Activated T-cell treated with anti-CD3 and anti-CD28 coated beads, Interleukin-2, amount 50 U/mL, for 72 hours (primary cell): ENCODE data around the gene DGCR8. TPM values are rescaled to one million over a fixed set of nuclear protein-coding genes. Genes with fewer than 3 reads are reported as not detected.

ENCODE experiments used
- ATAC-seq, 2 donors: fragments of 150-1000 bp; cut with Tn5 transposase; replicated peaks in 1 of 2; 2 replicates each; pipeline ENCODE4 v1.10.0; 2021; ENCODE audit warnings: moderate library complexity in 2 of 2, mild to moderate bottlenecking in 1 of 2
- DNase-seq, 2 donors: peaks; one replicate each; pipeline ENCODE4 v3.0.0; 2021 to 2022; ENCODE audit warnings: mixed read lengths in 1 of 2
- H3K27ac Mint-ChIP-seq: one replicate; pipeline ENCODE4 v1.8.0; 2022; ENCODE audit warnings: mild to moderate bottlenecking, moderate library complexity, mixed read lengths
- H3K27me3 Mint-ChIP-seq: one replicate; pipeline ENCODE4 v1.8.0; 2022; ENCODE audit warnings: low read depth, mixed read lengths
- H3K36me3 Mint-ChIP-seq, 2 donors: one replicate each; pipeline ENCODE4 v1.8.0; 2022; ENCODE audit warnings: mixed read lengths in 2 of 2, mild to moderate bottlenecking in 1 of 2; ENCODE audit not compliant: insufficient read depth in 2 of 2
- H3K4me1 Mint-ChIP-seq: one replicate; pipeline ENCODE4 v1.8.0; 2022; ENCODE audit warnings: low read depth, mixed read lengths
- H3K4me3 Mint-ChIP-seq, 2 donors: one replicate each; pipeline ENCODE4 v1.8.0; 2022; ENCODE audit warnings: mild to moderate bottlenecking in 2 of 2, mixed read lengths in 2 of 2, moderate library complexity in 2 of 2
- H3K9me3 Mint-ChIP-seq, 2 donors: one replicate each; pipeline ENCODE4 v1.8.0; 2022; ENCODE audit warnings: mixed read lengths in 2 of 2
- total RNA-seq, 2 donors: library from RNA; stranded (reverse); gene quantifications; one replicate each; pipeline ENCODE4 v1.2.3, GENCODE V29; 2022

Gene DGCR8
- total RNA-seq, 2 donors from 2014 or later, result 44.2 to 46.6 TPM

DNA sequence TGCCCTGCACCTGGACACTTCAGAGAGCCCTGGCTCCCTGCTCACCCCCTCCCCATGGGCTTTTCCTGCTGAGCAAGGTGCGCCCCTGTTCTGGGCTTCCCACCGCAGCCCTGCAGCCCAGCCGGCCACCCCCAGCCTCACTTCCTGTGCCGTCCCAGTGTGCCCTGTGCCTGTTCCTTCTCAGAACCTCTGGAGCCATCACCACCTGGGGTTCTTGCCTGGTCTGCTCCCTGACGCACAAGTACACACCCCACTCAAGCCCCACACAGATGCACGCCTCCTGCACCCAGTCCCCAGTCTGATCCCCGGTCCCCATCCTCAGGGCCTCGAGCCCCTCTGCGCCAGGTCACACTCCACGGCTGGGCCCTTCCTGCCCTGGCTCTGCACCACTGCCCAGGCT, 23.9 kb upstream of the DGCR8 start:
- DNase-seq (no peak), ATAC-seq (no peak)
- Mint-ChIP-seq H3K4me3 (no peak overlapping the region), H3K27ac (no peak overlapping the region), H3K36me3 (no peaks in the 10 kb centered on the region), H3K9me3 (no peaks in the 10 kb centered on the region), H3K4me1 (no peaks in the 10 kb centered on the region), H3K27me3 (no peaks in the 10 kb centered on the region)

GRCh38 chr22:20056696-20057386, 23.2 kb upstream of the DGCR8 start:
- Mint-ChIP-seq H3K4me1 (no peaks in the 10 kb centered on the region), H3K27me3 (no peaks in the 10 kb centered on the region), H3K27ac (no peak overlapping the region), H3K9me3 (no peaks in the 10 kb centered on the region), H3K36me3 (no peaks in the 10 kb centered on the region), H3K4me3 (no peak overlapping the region)
- DNase-seq (no peak), ATAC-seq (no peak)

DNA sequence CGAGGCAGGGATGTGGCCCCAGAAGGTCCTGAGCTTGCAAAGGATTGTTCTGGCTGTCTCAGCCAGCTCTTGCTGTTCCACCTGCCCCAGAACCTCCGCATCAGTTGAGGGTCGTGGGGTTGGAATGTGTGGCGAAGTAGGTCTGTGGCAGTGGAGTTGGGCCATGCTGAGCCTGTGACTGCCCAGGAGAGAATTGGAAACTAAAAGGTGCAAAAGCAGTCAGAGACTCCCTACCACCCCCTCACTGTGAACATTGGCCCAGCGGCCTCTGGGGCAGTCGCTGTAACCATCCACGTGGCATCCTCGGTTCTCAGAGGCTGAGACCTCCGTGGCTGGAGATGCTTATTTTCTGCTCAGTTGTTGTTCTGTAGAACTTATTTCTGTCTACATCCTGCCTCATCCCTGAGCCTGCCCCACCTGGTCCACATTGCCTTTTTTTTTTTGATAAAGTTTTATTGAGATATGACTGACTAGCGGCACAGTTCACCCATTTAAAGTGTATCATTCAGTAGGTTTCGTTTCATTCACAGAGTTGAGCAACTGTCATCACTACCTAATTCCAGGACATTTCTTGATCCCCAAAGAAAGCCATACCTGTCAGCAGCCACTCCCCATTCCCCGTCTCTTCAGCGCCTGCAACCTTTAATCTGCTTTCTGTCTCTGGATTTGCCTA, 22.3 kb upstream of the DGCR8 start:
- no peaks in the 10 kb centered on the region for H3K27me3 Mint-ChIP-seq
- ATAC-seq (no peak), DNase-seq (no peak)
- no peaks in the 10 kb centered on the region for H3K4me1 Mint-ChIP-seq
- H3K27ac Mint-ChIP-seq, result no peak overlapping the region
- H3K36me3 Mint-ChIP-seq, result no peaks in the 10 kb centered on the region
- no peaks in the 10 kb centered on the region for H3K9me3 Mint-ChIP-seq
- no peak overlapping the region for H3K4me3 Mint-ChIP-seq

DNA sequence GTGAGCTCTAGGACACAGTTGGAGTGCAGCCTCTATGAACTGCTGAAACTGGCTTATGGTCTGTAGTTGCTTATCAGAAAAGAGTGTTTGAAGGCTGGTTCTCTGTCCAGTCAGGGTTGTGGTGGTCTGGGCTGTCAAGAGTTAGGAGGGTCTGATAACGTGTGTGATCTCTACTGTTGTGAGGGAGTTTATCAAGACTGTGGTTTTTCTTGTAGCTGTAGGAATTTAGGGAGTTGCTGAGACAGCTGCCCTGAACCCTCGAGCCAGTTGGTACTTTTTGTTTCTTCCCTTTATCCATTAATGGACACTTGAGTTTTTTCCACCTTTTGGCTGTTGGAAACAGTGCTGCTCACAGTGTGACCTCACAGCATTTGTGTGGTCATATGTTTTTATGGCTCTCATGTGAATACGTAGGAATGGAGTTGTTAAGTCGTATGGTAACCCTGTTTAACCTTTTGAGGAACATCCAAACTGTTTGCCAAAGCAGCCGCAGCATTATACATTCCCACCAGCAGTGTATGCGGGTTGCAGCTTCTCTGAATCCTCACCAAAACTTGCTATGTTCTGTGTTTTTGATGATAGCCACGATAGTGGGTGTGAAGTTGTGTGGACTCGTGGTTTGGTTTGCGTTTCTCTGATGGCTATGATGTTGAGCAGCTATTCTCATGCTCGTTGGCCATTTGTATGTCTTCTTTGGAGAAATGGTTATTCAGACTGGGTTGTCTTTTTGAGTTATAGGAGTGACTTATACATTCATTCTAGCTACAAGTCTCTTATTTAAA, 20.9 kb upstream of the DGCR8 start:
- Mint-ChIP-seq H3K4me3 (no peak overlapping the region), H3K36me3 (no peaks in the 10 kb centered on the region), H3K27ac (no peak overlapping the region), H3K9me3 (no peaks in the 10 kb centered on the region), H3K4me1 (no peaks in the 10 kb centered on the region), H3K27me3 (no peaks in the 10 kb centered on the region)
- no peak for DNase-seq
- ATAC-seq, result no peak

DNA sequence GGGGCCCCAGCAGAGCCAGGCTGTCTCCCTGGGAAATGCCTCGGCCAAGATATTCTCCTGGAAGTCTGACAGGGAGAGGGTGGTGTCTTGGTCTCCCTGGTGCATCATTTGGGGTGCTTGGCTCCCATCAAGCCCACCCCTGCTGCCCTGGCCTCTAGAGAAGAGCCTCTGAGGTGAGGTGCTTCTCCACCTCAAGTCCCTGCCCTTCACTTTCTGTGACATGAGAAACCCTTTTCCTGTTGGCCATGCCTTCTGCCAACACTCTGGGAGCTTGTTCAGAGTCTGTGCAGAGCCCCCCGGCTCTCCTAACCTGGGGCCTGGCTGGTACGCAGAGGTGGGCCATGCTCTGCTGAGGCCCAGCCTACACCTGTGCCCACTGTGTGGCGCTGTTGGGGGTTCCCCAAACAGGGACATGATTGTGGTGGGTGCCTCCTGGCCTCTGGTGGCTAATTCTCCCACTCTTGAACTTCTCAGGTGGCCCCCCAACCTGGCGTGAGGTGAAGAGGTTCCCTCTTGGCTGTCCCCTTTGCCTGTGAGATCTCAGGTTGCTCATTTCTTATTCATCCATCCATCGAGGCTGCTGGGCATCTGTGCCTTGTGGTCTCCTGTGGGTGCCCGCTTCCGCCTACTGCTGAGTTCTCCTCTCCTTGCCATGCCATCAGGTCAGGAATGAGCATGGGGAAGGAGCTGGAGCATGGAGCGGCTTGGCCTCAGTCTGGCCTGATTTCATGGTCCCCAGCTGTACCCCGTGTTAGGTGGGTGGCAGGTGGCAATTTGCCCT, 19.2 kb upstream of the DGCR8 start:
- no peak overlapping the region for H3K4me3 Mint-ChIP-seq
- no peaks in the 10 kb centered on the region for H3K27me3 Mint-ChIP-seq
- H3K36me3 Mint-ChIP-seq, result no peaks in the 10 kb centered on the region
- H3K27ac Mint-ChIP-seq, result no peak overlapping the region
- H3K9me3 Mint-ChIP-seq, result no peaks in the 10 kb centered on the region
- DNase-seq, result no peak
- no peaks in the 10 kb centered on the region for H3K4me1 Mint-ChIP-seq
- no peak for ATAC-seq

GRCh38 chr22:20061481-20061861, 18.6 kb upstream of the DGCR8 start:
- H3K27me3 Mint-ChIP-seq, result no peaks in the 10 kb centered on the region
- H3K4me1 Mint-ChIP-seq, result no peaks in the 10 kb centered on the region
- no peak overlapping the region for H3K27ac Mint-ChIP-seq
- no peaks in the 10 kb centered on the region for H3K36me3 Mint-ChIP-seq
- ATAC-seq (no peak), DNase-seq (no peak)
- no peaks in the 10 kb centered on the region for H3K9me3 Mint-ChIP-seq
- H3K4me3 Mint-ChIP-seq, result no peak overlapping the region

GRCh38 chr22:20062043-20062765, 17.8 kb upstream of the DGCR8 start:
- H3K4me3 Mint-ChIP-seq, result no peak overlapping the region

GRCh38 chr22:20062766-20063083, 17.3 kb upstream of the DGCR8 start:
- DNase-seq (no peak), ATAC-seq (no peak)
- Mint-ChIP-seq H3K4me1 (no peaks in the 10 kb centered on the region), H3K9me3 (no peaks in the 10 kb centered on the region), H3K4me3 (no peak overlapping the region), H3K27ac (no peak overlapping the region), H3K36me3 (no peaks in the 10 kb centered on the region), H3K27me3 (no peaks in the 10 kb centered on the region)

More at GRCh38 chr22:20062043-20062765, 17.8 kb upstream of the DGCR8 start:
- H3K27me3 Mint-ChIP-seq, result no peaks in the 10 kb centered on the region
- no peaks in the 10 kb centered on the region for H3K36me3 Mint-ChIP-seq
- H3K9me3 Mint-ChIP-seq, result no peaks in the 10 kb centered on the region
- H3K27ac Mint-ChIP-seq, result no peak overlapping the region
- no peaks in the 10 kb centered on the region for H3K4me1 Mint-ChIP-seq
- DNase-seq (no peak), ATAC-seq (no peak)

DNA sequence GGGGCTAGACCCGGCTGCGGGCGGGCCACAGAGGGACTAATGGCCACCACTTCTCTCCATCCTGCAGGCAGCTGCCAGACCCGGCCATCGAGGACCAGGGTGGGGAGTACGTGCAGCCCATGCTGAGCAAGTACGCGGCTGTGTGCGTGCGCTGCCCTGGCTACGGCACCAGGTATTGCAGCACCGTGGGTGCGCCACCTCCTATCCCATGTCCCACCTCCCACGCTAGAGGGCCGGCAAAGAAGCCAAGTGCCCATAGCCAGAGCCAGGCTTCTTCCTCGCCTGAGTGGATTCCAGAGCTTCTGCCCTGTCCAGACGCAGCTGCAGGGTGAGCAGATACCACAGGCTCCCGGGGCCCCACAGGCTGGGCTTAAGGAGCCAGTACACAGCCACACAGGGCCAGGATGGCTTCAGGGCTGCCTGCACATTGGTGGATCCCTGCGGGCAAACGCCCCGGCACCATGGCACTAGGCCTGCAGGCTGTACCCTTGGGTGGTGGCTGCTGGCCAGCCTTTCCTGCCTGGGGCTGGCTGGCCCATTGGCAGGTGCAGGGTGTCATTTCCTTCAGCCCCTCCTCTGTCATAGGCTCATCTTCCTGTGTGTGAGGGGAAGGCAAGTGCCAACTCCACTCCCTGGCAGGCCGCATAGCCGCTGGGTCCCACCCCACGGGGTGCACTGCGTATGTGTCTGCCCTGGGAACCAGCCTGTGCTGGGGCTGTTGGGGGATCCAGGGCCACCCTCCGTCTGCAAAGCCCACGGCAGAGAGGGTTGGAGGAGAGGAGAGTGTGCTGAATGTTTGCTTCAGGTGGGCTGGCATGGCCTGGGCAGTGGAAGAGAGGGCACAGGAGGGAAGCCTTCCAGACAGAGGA, 16.5 kb upstream of the DGCR8 start:
- Mint-ChIP-seq H3K9me3 (no peaks in the 10 kb centered on the region), H3K27me3 (no peaks in the 10 kb centered on the region), H3K36me3 (no peaks in the 10 kb centered on the region), H3K4me1 (no peaks in the 10 kb centered on the region), H3K4me3 (no peak overlapping the region), H3K27ac (no peak overlapping the region)
- ATAC-seq (no peak), DNase-seq (no peak)

DNA sequence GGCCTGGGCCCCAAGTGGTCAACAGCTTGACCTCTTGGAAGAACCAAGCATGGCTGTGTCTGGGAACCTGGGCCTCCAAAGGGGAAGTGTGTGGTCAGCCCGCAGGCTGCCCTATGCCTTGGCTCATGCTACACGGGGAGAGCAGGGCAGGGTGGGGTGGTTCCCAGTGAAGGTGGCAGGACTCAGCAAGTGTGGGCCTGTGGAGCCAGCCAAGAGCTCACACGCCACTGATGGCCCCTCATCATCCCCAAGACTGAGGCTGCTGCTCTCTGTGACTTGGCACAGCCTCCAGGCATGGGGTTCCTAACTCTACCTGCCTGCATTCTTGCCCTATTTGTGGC, 15.9 kb upstream of the DGCR8 start:
- no peaks in the 10 kb centered on the region for H3K4me1 Mint-ChIP-seq
- ATAC-seq, result no peak
- H3K36me3 Mint-ChIP-seq, result no peaks in the 10 kb centered on the region
- no peak for DNase-seq
- H3K27ac Mint-ChIP-seq, result no peak overlapping the region
- no peak overlapping the region for H3K4me3 Mint-ChIP-seq
- no peaks in the 10 kb centered on the region for H3K27me3 Mint-ChIP-seq
- H3K9me3 Mint-ChIP-seq, result no peaks in the 10 kb centered on the region

- H3K36me3 Mint-ChIP-seq, result no peaks in the 10 kb centered on the region
- no peaks in the 10 kb centered on the region for H3K9me3 Mint-ChIP-seq
- H3K27ac Mint-ChIP-seq, result no peak overlapping the region
- H3K27me3 Mint-ChIP-seq, result no peaks in the 10 kb centered on the region
- no peaks in the 10 kb centered on the region for H3K4me1 Mint-ChIP-seq
- no peak for DNase-seq
- no peak for ATAC-seq
- no peak overlapping the region for H3K4me3 Mint-ChIP-seq
These were observed 15.3 kb upstream of the DGCR8 start for GRCh38 chr22:20064545-20065262.
